Ishikawa (cell line): ENCODE measurements around the gene ZNF543.

Experiments
- CEBPB ChIP-seq: IDR thresholded peaks from 2 replicates; pipeline ENCODE4 v1.6.1; 2012
- CREB1 ChIP-seq: IDR thresholded peaks from 2 replicates; pipeline ENCODE4 v1.6.1; 2012; ENCODE audit warnings: low read depth
- EGR1 ChIP-seq: IDR thresholded peaks from 2 replicates; pipeline ENCODE4 v1.6.1; 2012
- EP300 ChIP-seq: IDR thresholded peaks from 2 replicates; pipeline ENCODE4 v1.6.1; 2012; ENCODE audit warnings: borderline replicate concordance
- FOXM1 ChIP-seq: IDR thresholded peaks from 2 replicates; pipeline ENCODE4 v1.6.1; 2012; ENCODE audit warnings: low read depth, borderline replicate concordance
- NFIC ChIP-seq: IDR thresholded peaks from 2 replicates; pipeline ENCODE4 v1.6.1; 2012
- RAD21 ChIP-seq: IDR thresholded peaks from 2 replicates; pipeline ENCODE4 v1.6.1; 2012; ENCODE audit warnings: low read depth
- REST ChIP-seq: IDR thresholded peaks from 2 replicates; pipeline ENCODE4 v1.6.1; 2012; ENCODE audit warnings: low read depth, mild to moderate bottlenecking
- TAF1 ChIP-seq: IDR thresholded peaks from 2 replicates; pipeline ENCODE4 v1.6.1; 2012; ENCODE audit warnings: low read depth, mild to moderate bottlenecking
- TCF12 ChIP-seq: IDR thresholded peaks from 2 replicates; pipeline ENCODE4 v1.6.1; 2012; ENCODE audit warnings: low read depth
- TEAD4 ChIP-seq: IDR thresholded peaks from 2 replicates; pipeline ENCODE4 v1.6.1; 2012
- YY1 ChIP-seq: IDR thresholded peaks from 2 replicates; pipeline ENCODE4 v1.6.1; 2012; ENCODE audit warnings: low read depth
- ZBTB7A ChIP-seq: IDR thresholded peaks from 2 replicates; pipeline ENCODE4 v1.6.1; 2012; ENCODE audit warnings: low read depth
- TF ChIP-seq, protein P1 (sequence below): IDR thresholded peaks from 2 replicates; pipeline ENCODE4 v1.6.1; 2012
- TF ChIP-seq, protein P2 (sequence below): IDR thresholded peaks from 2 replicates; pipeline ENCODE4 v1.6.1; 2012

ZNF543 gene

GRCh38 chr19:57359300-57359699 is 39.0 kb downstream of the ZNF543 start:
- TF ChIP-seq EGR1 (no peak), EP300 (no peak), FOXM1 (no peak), RAD21 (no peak), CEBPB (no peak), ZBTB7A (no peak), TCF12 (no peak), TEAD4 (no peak), YY1 (no peak)
- TF ChIP-seq, protein P1, sequence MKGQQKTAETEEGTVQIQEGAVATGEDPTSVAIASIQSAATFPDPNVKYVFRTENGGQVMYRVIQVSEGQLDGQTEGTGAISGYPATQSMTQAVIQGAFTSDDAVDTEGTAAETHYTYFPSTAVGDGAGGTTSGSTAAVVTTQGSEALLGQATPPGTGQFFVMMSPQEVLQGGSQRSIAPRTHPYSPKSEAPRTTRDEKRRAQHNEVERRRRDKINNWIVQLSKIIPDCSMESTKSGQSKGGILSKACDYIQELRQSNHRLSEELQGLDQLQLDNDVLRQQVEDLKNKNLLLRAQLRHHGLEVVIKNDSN, result no peak

- TF ChIP-seq TCF12 (no peak), ZBTB7A (no peak), CREB1 (no peak), CEBPB (no peak), RAD21 (no peak), EGR1 (no peak), TAF1 (no peak), REST (no peak), TEAD4 (no peak), NFIC (no peak)
- TF ChIP-seq, protein P1, result no peak
- TF ChIP-seq, protein P2, sequence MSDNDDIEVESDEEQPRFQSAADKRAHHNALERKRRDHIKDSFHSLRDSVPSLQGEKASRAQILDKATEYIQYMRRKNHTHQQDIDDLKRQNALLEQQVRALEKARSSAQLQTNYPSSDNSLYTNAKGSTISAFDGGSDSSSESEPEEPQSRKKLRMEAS, result no peak
Observed at GRCh38 chr19:57362419-57362818, 42.1 kb downstream of the ZNF543 start.

DNA sequence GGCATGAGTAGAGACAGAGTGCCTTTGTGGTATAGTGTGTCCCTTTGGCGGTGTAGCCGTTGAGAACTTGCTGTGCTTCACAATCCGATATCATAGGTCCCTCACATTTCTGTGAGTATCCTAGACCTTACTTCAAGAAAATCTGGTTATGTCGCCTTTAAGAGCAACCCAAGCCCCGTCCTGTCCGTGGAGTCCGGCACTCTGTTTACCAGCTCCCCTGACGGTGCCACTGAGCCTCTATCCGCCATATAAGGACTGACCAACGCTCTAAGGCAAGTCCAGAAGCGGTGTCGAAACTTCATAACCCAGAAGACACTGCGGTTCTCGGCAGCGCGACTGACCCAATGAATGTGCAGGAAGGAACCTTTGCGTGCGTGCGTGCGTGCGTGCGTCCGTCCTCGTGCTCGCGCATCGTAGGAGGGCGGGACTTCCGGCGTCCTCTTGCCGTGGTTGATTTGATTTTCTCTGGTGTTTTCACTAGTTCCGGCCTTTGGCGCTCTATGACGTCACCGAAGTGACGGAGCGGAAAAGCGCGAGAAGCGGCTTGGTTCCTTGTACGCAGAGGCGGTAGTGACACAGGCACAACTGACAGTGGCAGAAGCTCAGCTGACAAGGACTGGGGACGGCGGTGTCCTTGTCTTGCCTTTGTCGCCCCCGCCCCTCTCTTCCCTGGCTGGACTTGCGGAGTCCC is 42.9 kb downstream of the ZNF543 start, which contains the start of the genes TRAPPC2B and ZNF547:
Gene TRAPPC2B (plus strand): TSS at position 555 of the 691 bp plus-strand sequence. CDS start 1,283 bp downstream, outside the sequence.
Gene ZNF547 (plus strand): TSS at position 555 of the 691 bp plus-strand sequence. CDS start 5,005 bp downstream, outside the sequence.
- TF ChIP-seq CREB1 (peak; percentile 98), EP300 (no peak; the same call in 1 of the 2 replicates), RAD21 (no peak), EGR1 (no peak), NFIC (no peak), FOXM1 (peak; percentile 75), CEBPB (peak; percentile 56; the same call in 1 of the 2 replicates), REST (no peak), TAF1 (peak; percentile 50; the same call in 1 of the 2 replicates), TCF12 (peak; percentile 53; the same call in 1 of the 2 replicates), ZBTB7A (no peak), YY1 (peak; percentile 84), TEAD4 (no peak)
- TF ChIP-seq, protein P2, result peak; percentile 78
- TF ChIP-seq, protein P1, result peak; percentile 74

GRCh38 chr19:57363688-57364181 is 43.5 kb downstream of the ZNF543 start:
- TF ChIP-seq TAF1 (0 out of 2 replicates have a peak, but pooled peaks have one; percentile 0), EP300 (no peak)

- TF ChIP-seq TCF12, result no peak
- no peak for TF ChIP-seq CREB1
- TF ChIP-seq EP300, result no peak
- no peak for TF ChIP-seq EGR1
- TF ChIP-seq RAD21, result no peak
- no peak for TF ChIP-seq YY1
- TF ChIP-seq FOXM1, result no peak
- no peak for TF ChIP-seq NFIC
- TF ChIP-seq, protein P1, result no peak
- no peak for TF ChIP-seq TAF1
- TF ChIP-seq TEAD4, result no peak
- TF ChIP-seq, protein P2, result no peak
- no peak for TF ChIP-seq CEBPB
- no peak for TF ChIP-seq ZBTB7A
- no peak for TF ChIP-seq REST
Observed at GRCh38 chr19:57366776-57367175, 46.5 kb downstream of the ZNF543 start.
